HS-27A (cell line): Measurements from ENCODE around the gene CCDC171.
"Not testable (repeated sequence)": the region's sequence is repeated elsewhere in the genome, so short reads cannot be mapped to it uniquely, and the experiment has no call there.

Experiments
- DNase-seq: peaks from one replicate; pipeline ENCODE4 v3.0.0-alpha.2; 2012; ENCODE audit warnings: low read depth, missing footprints

The CCDC171 gene

GRCh38 chr9:15697446-15697851 lies 144.6 kb downstream of the CCDC171 start:
- DNase-seq, result peak; percentile 33

GRCh38 chr9:15699876-15700559 lies 147.2 kb downstream of the CCDC171 start:
- not testable (repeated sequence) for DNase-seq

- DNase-seq, result no peak
These were observed 154.2 kb downstream of the CCDC171 start for GRCh38 chr9:15707000-15707399.

GRCh38 chr9:15711531-15711930 lies 158.7 kb downstream of the CCDC171 start:
- no peak for DNase-seq

- no peak for DNase-seq
These were observed 159.1 kb downstream of the CCDC171 start for GRCh38 chr9:15711931-15712330.

- no peak for DNase-seq
These were observed 161.9 kb downstream of the CCDC171 start for GRCh38 chr9:15714746-15715145.

- DNase-seq, result no peak
These were observed 164.6 kb downstream of the CCDC171 start for GRCh38 chr9:15717290-15717967.

GRCh38 chr9:15718423-15718822 lies 165.6 kb downstream of the CCDC171 start:
- DNase-seq, result no peak

GRCh38 chr9:15720861-15721260 lies 168.0 kb downstream of the CCDC171 start:
- no peak for DNase-seq

GRCh38 chr9:15722888-15723287 lies 170.0 kb downstream of the CCDC171 start:
- DNase-seq, result no peak

GRCh38 chr9:15724016-15724415 lies 171.2 kb downstream of the CCDC171 start:
- no peak for DNase-seq

- no peak for DNase-seq
These were observed 171.8 kb downstream of the CCDC171 start for GRCh38 chr9:15724612-15725011.

- DNase-seq, result no peak
These were observed 173.1 kb downstream of the CCDC171 start for GRCh38 chr9:15725953-15726352.

GRCh38 chr9:15729507-15729906 lies 176.7 kb downstream of the CCDC171 start:
- DNase-seq, result no peak

- peak; percentile 83 for DNase-seq
These were observed 182.4 kb downstream of the CCDC171 start for GRCh38 chr9:15735083-15735857.

- no peak for DNase-seq
These were observed 183.7 kb downstream of the CCDC171 start for GRCh38 chr9:15736569-15736968.

GRCh38 chr9:15738011-15738410 lies 185.2 kb downstream of the CCDC171 start:
- DNase-seq, result no peak

GRCh38 chr9:15741015-15741414 lies 188.2 kb downstream of the CCDC171 start:
- DNase-seq, result no peak

GRCh38 chr9:15743512-15743911 lies 190.7 kb downstream of the CCDC171 start:
- DNase-seq, result no peak

- no peak for DNase-seq
These were observed 191.4 kb downstream of the CCDC171 start for GRCh38 chr9:15744196-15744595.

- DNase-seq, result no peak
These were observed 194.1 kb downstream of the CCDC171 start for GRCh38 chr9:15746905-15747304.

- no peak for DNase-seq
These were observed 202.8 kb downstream of the CCDC171 start for GRCh38 chr9:15755660-15756059.

- DNase-seq, result no peak
These were observed 208.7 kb downstream of the CCDC171 start for GRCh38 chr9:15761551-15761950.
